Measurements from ENCODE around the gene PPARGC1A. TPM values are rescaled to one million over a fixed set of nuclear protein-coding genes. Genes with fewer than 3 reads are reported as not detected.

PPARGC1A gene
- total RNA-seq, 2 experiments from 2014 or later, result not detected

GRCh38 chr4:23885943-23886590 is 3.8 kb downstream of the PPARGC1A start:
- H3K4me3 Mint-ChIP-seq, result no peak overlapping the region
- no peak overlapping the region for H3K27ac ChIP-seq (ENCODE audit: low read depth in 1 of 2, low read length in 2 of 2)
- ATAC-seq (ENCODE audit: poor library complexity), result no peak
- intact Hi-C loops (cut with DNase I, micrococcal nuclease), result loop anchor here in 1 of 2 experiments (5.0 kb wide), 1 partner anchor 49 kb away; no protein-coding TSS in a partner anchor
- peaks cover 5% of the 10 kb centered on the region for H3K4me1 ChIP-seq (ENCODE audit: insufficient read depth, low read length)
- H3K36me3 Mint-ChIP-seq (ENCODE audit: low read depth), result no peaks in the 10 kb centered on the region
- no peaks in the 10 kb centered on the region for H3K9me3 Mint-ChIP-seq
- no peak overlapping the region for H3K27ac Mint-ChIP-seq
- ChIA-PET CTCF (no interaction called here), POLR2A (no interaction called here)
- TF ChIP-seq CTCF (IDR thresholded peaks at IDR 0.05), result no peak
- no peak overlapping the region for H3K4me3 ChIP-seq (ENCODE audit: low read length)
- peaks cover 0 to 4% of the 10 kb centered on the region in 2 experiments for H3K9me3 ChIP-seq (ENCODE audit: control insufficient read depth in 1 of 2, insufficient read depth in 1 of 2, low read length in 2 of 2)
- H3K27me3 Mint-ChIP-seq, result peaks cover 20% of the 10 kb centered on the region
- H3K27me3 ChIP-seq (ENCODE audit: control insufficient read depth in 1 of 2, insufficient read depth in 2 of 2, low read length in 2 of 2), result no peaks in the 10 kb centered on the region
- no peak for DNase-seq
- H3K4me1 Mint-ChIP-seq (ENCODE audit: low read depth), result peaks cover 27% of the 10 kb centered on the region
- no peaks in the 10 kb centered on the region for H3K36me3 ChIP-seq (ENCODE audit: insufficient read depth, low read length)

GRCh38 chr4:23884741-23885140 is 5.1 kb downstream of the PPARGC1A start:
- H3K9me3 ChIP-seq (ENCODE audit: control insufficient read depth in 1 of 2, insufficient read depth in 1 of 2, low read length in 2 of 2), result peaks cover 0 to 1% of the 10 kb centered on the region in 2 experiments
- Mint-ChIP-seq H3K36me3 (ENCODE audit: low read depth) (no peaks in the 10 kb centered on the region), H3K4me3 (no peak overlapping the region), H3K9me3 (no peaks in the 10 kb centered on the region), H3K27ac (no peak overlapping the region), H3K27me3 (peaks cover 20% of the 10 kb centered on the region), H3K4me1 (ENCODE audit: low read depth) (peaks cover 15% of the 10 kb centered on the region)
- TF ChIP-seq CTCF (IDR thresholded peaks at IDR 0.05), result no peak
- peaks cover 1% of the 10 kb centered on the region for H3K4me1 ChIP-seq (ENCODE audit: insufficient read depth, low read length)
- H3K4me3 ChIP-seq (ENCODE audit: low read length), result no peak overlapping the region
- ChIA-PET POLR2A (no interaction called here), CTCF (no interaction called here)
- DNase-seq (no peak), ATAC-seq (ENCODE audit: poor library complexity) (no peak)
- H3K27ac ChIP-seq (ENCODE audit: low read depth in 1 of 2, low read length in 2 of 2), result no peak overlapping the region
- no peaks in the 10 kb centered on the region for H3K27me3 ChIP-seq (ENCODE audit: control insufficient read depth in 1 of 2, insufficient read depth in 2 of 2, low read length in 2 of 2)
- intact Hi-C loops (cut with DNase I, micrococcal nuclease), result loop anchor here in 1 of 2 experiments (5.0 kb wide), 1 partner anchor 47 kb away; no protein-coding TSS in a partner anchor
- no peaks in the 10 kb centered on the region for H3K36me3 ChIP-seq (ENCODE audit: insufficient read depth, low read length)

- Mint-ChIP-seq H3K9me3 (no peaks in the 10 kb centered on the region), H3K4me1 (ENCODE audit: low read depth) (peaks cover 10% of the 10 kb centered on the region), H3K27ac (no peak overlapping the region), H3K4me3 (no peak overlapping the region), H3K27me3 (peaks cover 16% of the 10 kb centered on the region), H3K36me3 (ENCODE audit: low read depth) (no peaks in the 10 kb centered on the region)
- no peak for TF ChIP-seq CTCF (IDR thresholded peaks at IDR 0.05)
- intact Hi-C loops (cut with DNase I, micrococcal nuclease), result no loop called here
- no peak for ATAC-seq (ENCODE audit: poor library complexity)
- Histone ChIP-seq H3K27ac (ENCODE audit: low read depth in 1 of 2, low read length in 2 of 2) (no peak overlapping the region), H3K4me3 (ENCODE audit: low read length) (no peak overlapping the region), H3K36me3 (ENCODE audit: insufficient read depth, low read length) (no peaks in the 10 kb centered on the region), H3K27me3 (ENCODE audit: control insufficient read depth in 1 of 2, insufficient read depth in 2 of 2, low read length in 2 of 2) (no peaks in the 10 kb centered on the region), H3K4me1 (ENCODE audit: insufficient read depth, low read length) (no peaks in the 10 kb centered on the region), H3K9me3 (ENCODE audit: control insufficient read depth in 1 of 2, insufficient read depth in 1 of 2, low read length in 2 of 2) (no peaks in the 10 kb centered on the region)
- no peak for DNase-seq
- POLR2A ChIA-PET, result no interaction called here
- CTCF ChIA-PET, result no interaction called here
Measured at GRCh38 chr4:23884261-23884660, 5.6 kb downstream of the PPARGC1A start.
